OCI-LY1 (cell line): ENCODE results near the gene VSTM4.

Experiments
- EZH2 ChIP-seq: fragments of 200-600 bp; sonication (generic), shearing (Covaris generic); IDR thresholded peaks from 2 replicates; pipeline ENCODE4 v1.8.0; 2017; ENCODE audit warnings: borderline replicate concordance, mixed run types, mild to moderate bottlenecking, antibody characterized with exemption, low read length, moderate library complexity, mixed read lengths
- TF ChIP-seq, protein P1 (sequence below): fragments of 200-600 bp; sonication (generic), shearing (Covaris generic); IDR thresholded peaks from 2 replicates; pipeline ENCODE4 v1.5.1; 2017; ENCODE audit warnings: mild to moderate bottlenecking, antibody characterized with exemption, low read length, moderate library complexity, mixed read lengths

DNA sequence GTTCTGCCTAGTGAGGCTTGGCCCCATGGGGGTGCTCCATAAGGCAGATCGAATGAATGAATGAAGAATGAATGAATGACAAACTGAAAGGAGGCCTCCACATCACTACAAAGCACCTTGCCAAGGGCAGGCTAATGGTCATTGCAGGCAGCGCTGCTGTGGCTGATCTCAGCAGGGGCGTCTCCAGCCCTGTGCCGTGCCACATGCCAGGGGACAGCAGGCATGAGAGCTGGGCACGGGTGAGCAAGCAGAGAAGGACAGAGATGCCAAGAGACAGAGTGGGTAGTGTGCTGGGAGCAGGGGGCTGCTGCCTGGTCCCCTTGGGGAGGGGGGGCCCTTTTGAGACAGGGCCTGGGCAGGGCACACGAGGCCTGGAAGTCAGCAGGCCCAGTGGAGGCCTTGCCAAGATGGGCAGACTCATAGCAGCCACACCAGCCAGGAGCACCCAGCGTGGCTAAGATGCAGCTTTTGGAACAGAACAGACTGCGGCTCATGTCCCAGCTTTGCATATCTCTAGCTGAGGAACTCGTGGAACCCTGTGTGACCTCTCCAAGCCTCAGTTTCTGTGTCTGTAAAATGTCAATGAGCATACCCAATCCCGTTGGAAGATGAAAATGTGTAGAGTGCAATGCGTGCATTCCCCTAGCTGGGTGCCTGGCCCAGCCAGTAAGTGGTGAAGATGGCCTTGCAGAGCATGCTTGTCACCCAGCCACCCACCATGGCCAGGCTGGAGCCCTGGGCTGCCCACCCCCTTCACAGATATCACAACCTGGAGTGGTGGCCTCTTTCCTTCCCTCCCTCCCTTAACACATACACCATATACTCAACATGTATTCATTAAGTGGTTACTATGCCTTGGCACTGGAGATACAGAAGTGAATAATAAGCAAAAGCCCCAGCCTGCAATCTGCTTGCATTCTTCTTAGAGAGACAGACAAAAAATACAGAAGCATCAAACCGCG, 114.6 kb downstream of the VSTM4 start:
- TF ChIP-seq, protein P1, sequence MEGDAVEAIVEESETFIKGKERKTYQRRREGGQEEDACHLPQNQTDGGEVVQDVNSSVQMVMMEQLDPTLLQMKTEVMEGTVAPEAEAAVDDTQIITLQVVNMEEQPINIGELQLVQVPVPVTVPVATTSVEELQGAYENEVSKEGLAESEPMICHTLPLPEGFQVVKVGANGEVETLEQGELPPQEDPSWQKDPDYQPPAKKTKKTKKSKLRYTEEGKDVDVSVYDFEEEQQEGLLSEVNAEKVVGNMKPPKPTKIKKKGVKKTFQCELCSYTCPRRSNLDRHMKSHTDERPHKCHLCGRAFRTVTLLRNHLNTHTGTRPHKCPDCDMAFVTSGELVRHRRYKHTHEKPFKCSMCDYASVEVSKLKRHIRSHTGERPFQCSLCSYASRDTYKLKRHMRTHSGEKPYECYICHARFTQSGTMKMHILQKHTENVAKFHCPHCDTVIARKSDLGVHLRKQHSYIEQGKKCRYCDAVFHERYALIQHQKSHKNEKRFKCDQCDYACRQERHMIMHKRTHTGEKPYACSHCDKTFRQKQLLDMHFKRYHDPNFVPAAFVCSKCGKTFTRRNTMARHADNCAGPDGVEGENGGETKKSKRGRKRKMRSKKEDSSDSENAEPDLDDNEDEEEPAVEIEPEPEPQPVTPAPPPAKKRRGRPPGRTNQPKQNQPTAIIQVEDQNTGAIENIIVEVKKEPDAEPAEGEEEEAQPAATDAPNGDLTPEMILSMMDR = no peak
- no peak for TF ChIP-seq EZH2
